ENCODE data around the gene EDEM1. TPM values are rescaled to one million over a fixed set of nuclear protein-coding genes. Genes with fewer than 3 reads are reported as not detected.

Gene EDEM1
- total and polyA plus RNA-seq, 10 of the 15 experiments (the other 5 are each of a cell fraction or from before 2014, with no cell fraction given), result 18.9 to 138 (median 57.5) TPM

DNA sequence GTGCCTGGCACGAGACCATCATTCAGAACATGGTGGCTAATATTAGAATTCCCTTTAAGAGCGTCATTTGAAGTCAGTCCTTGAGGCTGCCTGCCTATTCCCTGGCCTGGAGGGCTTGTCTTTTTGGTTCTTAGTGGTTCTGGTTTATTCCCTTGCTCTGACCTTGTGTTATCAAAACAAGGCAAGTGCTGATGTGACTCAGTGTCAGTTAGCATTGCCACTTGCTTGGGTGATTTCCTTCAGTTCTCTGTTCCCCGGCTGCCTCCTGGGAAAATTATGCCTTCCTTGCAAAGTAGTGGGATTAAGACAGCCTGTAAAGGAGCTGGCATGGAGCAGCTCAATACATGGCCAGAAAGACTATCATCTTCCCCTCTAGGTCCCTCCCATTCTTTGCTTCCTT lies 64.6 kb downstream of the EDEM1 start:
- Histone ChIP-seq H3K4me3 (no peak overlapping the region), H3K9me3 (replicated peaks; ENCODE audit: control insufficient read depth, insufficient read depth, low read length) (no peaks in the 10 kb centered on the region), H3K79me2 (ENCODE audit: control insufficient read depth, insufficient read depth, low read length) (no peaks in the 10 kb centered on the region), H3K9ac (ENCODE audit: control insufficient read depth, insufficient read depth, low read length) (no peak overlapping the region), H3K4me2 (ENCODE audit: control insufficient read depth, insufficient read depth) (no peak overlapping the region), H4K20me1 (ENCODE audit: control insufficient read depth, insufficient read depth) (no peaks in the 10 kb centered on the region), H2AFZ (ENCODE audit: control insufficient read depth, low read depth, low read length) (no peak overlapping the region), H3K4me1 (ENCODE audit: control insufficient read depth, insufficient read depth, low read length) (no peaks in the 10 kb centered on the region), H3K27ac (ENCODE audit: control insufficient read depth, insufficient read depth) (no peak overlapping the region), H3K36me3 (ENCODE audit: control insufficient read depth in 2 of 2, insufficient read depth in 2 of 2, low read length in 1 of 2) (no peaks in the 10 kb centered on the region), H3K27me3 (replicated peaks in 1 of 2; ENCODE audit: control insufficient read depth in 2 of 2, insufficient read depth in 2 of 2, low read length in 1 of 2) (no peaks in the 10 kb centered on the region; a peak in 1 of 4 replicates)
- FAIRE-seq (no peak), DNase-seq (ENCODE audit: low read depth, low spot score) (no peak), ATAC-seq (no peak)
- CTCF ChIA-PET, result no interaction called here
- RAD21 ChIA-PET (ENCODE audit: unreplicated experiment), result no interaction called here
- 44% methylated on average over 3 of the region's 3 CpGs for WGBS (ENCODE audit: insufficient coverage, insufficient replicate concordance, low lambda C conversion rate, missing lambda C conversion rate)
- SMC1A ChIA-PET (ENCODE audit: uncharacterized antibody, unreplicated experiment), result no interaction called here
- intact Hi-C loops (cut with micrococcal nuclease; ENCODE audit: unreplicated experiment), result no loop called here
- POLR2A ChIA-PET, result no interaction called here
- in situ Hi-C loops (cut with MboI), result no loop called here
- no TSS peak for BruUV-seq (replicated peaks)
- TF ChIP-seq, protein P1, sequence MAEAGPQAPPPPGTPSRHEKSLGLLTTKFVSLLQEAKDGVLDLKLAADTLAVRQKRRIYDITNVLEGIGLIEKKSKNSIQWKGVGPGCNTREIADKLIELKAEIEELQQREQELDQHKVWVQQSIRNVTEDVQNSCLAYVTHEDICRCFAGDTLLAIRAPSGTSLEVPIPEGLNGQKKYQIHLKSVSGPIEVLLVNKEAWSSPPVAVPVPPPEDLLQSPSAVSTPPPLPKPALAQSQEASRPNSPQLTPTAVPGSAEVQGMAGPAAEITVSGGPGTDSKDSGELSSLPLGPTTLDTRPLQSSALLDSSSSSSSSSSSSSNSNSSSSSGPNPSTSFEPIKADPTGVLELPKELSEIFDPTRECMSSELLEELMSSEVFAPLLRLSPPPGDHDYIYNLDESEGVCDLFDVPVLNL (IDR thresholded peaks at IDR 0.05; ENCODE audit: low read depth, low read length), result no peak
- TF ChIP-seq, protein P2, sequence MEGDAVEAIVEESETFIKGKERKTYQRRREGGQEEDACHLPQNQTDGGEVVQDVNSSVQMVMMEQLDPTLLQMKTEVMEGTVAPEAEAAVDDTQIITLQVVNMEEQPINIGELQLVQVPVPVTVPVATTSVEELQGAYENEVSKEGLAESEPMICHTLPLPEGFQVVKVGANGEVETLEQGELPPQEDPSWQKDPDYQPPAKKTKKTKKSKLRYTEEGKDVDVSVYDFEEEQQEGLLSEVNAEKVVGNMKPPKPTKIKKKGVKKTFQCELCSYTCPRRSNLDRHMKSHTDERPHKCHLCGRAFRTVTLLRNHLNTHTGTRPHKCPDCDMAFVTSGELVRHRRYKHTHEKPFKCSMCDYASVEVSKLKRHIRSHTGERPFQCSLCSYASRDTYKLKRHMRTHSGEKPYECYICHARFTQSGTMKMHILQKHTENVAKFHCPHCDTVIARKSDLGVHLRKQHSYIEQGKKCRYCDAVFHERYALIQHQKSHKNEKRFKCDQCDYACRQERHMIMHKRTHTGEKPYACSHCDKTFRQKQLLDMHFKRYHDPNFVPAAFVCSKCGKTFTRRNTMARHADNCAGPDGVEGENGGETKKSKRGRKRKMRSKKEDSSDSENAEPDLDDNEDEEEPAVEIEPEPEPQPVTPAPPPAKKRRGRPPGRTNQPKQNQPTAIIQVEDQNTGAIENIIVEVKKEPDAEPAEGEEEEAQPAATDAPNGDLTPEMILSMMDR (IDR thresholded peaks at IDR 0.05 in 2 of 3, conservative IDR thresholded peaks at IDR 0.05 in 1 of 3; ENCODE audit: control insufficient read depth in 2 of 3, extremely low read depth in 1 of 3, insufficient read depth in 1 of 3, low read depth in 3 of 3, low read length in 3 of 3), result no peak
- TF ChIP-seq PAX5 (IDR thresholded peaks at IDR 0.05; ENCODE audit: borderline replicate concordance, low read depth, low read length) (no peak), MYC (IDR thresholded peaks at IDR 0.05; ENCODE audit: insufficient read depth, insufficient read length, insufficient replicate concordance, low read length, severe bottlenecking) (no peak), NRF1 (conservative IDR thresholded peaks at IDR 0.05; ENCODE audit: low read depth, low read length) (no peak), NR2C2 (IDR thresholded peaks at IDR 0.05; ENCODE audit: borderline replicate concordance, control insufficient read depth, insufficient read length, low read depth) (no peak), ZNF274 (IDR thresholded peaks at IDR 0.05; ENCODE audit: insufficient read depth, insufficient read length) (no peak), ELK1 (IDR thresholded peaks at IDR 0.05; ENCODE audit: low read depth, low read length) (no peak), SUZ12 (IDR thresholded peaks at IDR 0.05; ENCODE audit: unreplicated experiment) (no peak), TARDBP (IDR thresholded peaks at IDR 0.05; ENCODE audit: borderline replicate concordance) (no peak), ZNF687 (IDR thresholded peaks at IDR 0.05) (no peak), MTA2 (IDR thresholded peaks at IDR 0.05; ENCODE audit: low read depth) (no peak), ZNF384 (IDR thresholded peaks at IDR 0.05; ENCODE audit: borderline replicate concordance, low read depth, low read length) (no peak), SUPT20H (IDR thresholded peaks at IDR 0.05; ENCODE audit: borderline replicate concordance, control insufficient read depth, low read depth, low read length) (no peak), MEF2B (IDR thresholded peaks at IDR 0.05; ENCODE audit: partially characterized antibody, poor library complexity, severe bottlenecking) (no peak), CBX5 (IDR thresholded peaks at IDR 0.05; ENCODE audit: low read depth) (no peak)

Data from GM12878 (cell line).